ENCODE results near the gene MRM2. TPM values are rescaled to one million over a fixed set of nuclear protein-coding genes. Genes with fewer than 3 reads are reported as not detected.

Gene MRM2
- total and polyA plus RNA-seq, 10 of the 15 experiments (the other 5 are each of a cell fraction or from before 2014, with no cell fraction given): 43.2 to 128 (median 71.4) TPM

DNA sequence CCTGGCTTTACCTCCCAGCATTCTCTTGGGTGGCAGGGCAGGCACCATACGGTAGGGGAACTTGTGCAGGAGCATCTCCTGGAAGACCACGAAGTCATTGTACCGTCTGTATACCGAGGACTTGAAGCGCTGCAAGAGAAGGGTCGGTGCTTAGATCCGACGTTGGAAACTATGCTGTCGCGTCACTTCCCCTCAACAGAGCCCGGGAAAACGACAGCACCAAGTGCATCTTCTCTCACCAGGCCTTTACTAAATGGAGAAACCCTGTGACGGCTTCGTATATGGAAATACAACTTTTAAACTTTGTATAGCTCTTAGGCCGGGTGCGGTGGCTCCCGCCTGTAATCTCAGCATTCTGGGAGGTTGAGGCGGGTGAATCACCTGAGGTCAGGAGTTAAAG, 33.1 kb upstream of the MRM2 start (continued):
- TF ChIP-seq, protein P1, sequence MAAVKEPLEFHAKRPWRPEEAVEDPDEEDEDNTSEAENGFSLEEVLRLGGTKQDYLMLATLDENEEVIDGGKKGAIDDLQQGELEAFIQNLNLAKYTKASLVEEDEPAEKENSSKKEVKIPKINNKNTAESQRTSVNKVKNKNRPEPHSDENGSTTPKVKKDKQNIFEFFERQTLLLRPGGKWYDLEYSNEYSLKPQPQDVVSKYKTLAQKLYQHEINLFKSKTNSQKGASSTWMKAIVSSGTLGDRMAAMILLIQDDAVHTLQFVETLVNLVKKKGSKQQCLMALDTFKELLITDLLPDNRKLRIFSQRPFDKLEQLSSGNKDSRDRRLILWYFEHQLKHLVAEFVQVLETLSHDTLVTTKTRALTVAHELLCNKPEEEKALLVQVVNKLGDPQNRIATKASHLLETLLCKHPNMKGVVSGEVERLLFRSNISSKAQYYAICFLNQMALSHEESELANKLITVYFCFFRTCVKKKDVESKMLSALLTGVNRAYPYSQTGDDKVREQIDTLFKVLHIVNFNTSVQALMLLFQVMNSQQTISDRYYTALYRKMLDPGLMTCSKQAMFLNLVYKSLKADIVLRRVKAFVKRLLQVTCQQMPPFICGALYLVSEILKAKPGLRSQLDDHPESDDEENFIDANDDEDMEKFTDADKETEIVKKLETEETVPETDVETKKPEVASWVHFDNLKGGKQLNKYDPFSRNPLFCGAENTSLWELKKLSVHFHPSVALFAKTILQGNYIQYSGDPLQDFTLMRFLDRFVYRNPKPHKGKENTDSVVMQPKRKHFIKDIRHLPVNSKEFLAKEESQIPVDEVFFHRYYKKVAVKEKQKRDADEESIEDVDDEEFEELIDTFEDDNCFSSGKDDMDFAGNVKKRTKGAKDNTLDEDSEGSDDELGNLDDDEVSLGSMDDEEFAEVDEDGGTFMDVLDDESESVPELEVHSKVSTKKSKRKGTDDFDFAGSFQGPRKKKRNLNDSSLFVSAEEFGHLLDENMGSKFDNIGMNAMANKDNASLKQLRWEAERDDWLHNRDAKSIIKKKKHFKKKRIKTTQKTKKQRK (IDR thresholded peaks at IDR 0.05; ENCODE audit: low read depth, low read length): no peak

DNA sequence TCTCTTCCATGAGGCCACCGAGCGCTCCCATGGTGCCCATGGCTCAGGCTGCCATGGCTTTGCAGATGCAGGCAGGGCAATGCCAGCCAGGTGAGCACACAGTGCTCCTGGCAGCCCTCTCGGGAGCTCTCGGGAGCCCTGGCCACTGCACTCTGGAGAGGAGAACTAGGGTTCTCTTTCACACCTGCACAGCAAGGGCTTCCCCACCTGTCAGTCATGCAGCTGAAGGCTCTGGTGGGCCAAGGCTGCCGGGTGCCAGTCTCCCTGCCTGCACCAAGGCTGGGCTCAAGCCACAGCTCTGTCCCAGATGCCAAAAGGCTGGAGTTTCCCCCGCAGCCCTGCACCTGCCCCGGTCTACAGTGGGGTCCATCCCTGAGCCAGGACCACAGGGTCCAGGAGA, 32.7 kb upstream of the MRM2 start:
- no peak overlapping the region for H3K9ac ChIP-seq (ENCODE audit: control insufficient read depth, insufficient read depth, low read length)

More for the DNA sequence above, 32.7 kb upstream of the MRM2 start:
- Histone ChIP-seq H4K20me1 (ENCODE audit: control insufficient read depth, insufficient read depth) (no peaks in the 10 kb centered on the region), H3K27ac (ENCODE audit: control insufficient read depth, insufficient read depth) (no peak overlapping the region), H2AFZ (ENCODE audit: control insufficient read depth, low read depth, low read length) (no peak overlapping the region), H3K4me2 (ENCODE audit: control insufficient read depth, insufficient read depth) (no peak overlapping the region), H3K9me3 (replicated peaks; ENCODE audit: control insufficient read depth, insufficient read depth, low read length) (no peaks in the 10 kb centered on the region), H3K4me3 (no peak overlapping the region), H3K79me2 (ENCODE audit: control insufficient read depth, insufficient read depth, low read length) (peaks cover 4% of the 10 kb centered on the region), H3K36me3 (ENCODE audit: control insufficient read depth in 2 of 2, insufficient read depth in 2 of 2, low read length in 1 of 2) (peaks cover 7 to 41% of the 10 kb centered on the region in 2 experiments; a peak in 3 of 4 replicates), H3K27me3 (replicated peaks in 1 of 2; ENCODE audit: control insufficient read depth in 2 of 2, insufficient read depth in 2 of 2, low read length in 1 of 2) (no peaks in the 10 kb centered on the region), H3K4me1 (ENCODE audit: control insufficient read depth, insufficient read depth, low read length) (no peaks in the 10 kb centered on the region)
- TF ChIP-seq SREBF1 (IDR thresholded peaks at IDR 0.05; ENCODE audit: low read length): no peak
- TF ChIP-seq, protein P2, sequence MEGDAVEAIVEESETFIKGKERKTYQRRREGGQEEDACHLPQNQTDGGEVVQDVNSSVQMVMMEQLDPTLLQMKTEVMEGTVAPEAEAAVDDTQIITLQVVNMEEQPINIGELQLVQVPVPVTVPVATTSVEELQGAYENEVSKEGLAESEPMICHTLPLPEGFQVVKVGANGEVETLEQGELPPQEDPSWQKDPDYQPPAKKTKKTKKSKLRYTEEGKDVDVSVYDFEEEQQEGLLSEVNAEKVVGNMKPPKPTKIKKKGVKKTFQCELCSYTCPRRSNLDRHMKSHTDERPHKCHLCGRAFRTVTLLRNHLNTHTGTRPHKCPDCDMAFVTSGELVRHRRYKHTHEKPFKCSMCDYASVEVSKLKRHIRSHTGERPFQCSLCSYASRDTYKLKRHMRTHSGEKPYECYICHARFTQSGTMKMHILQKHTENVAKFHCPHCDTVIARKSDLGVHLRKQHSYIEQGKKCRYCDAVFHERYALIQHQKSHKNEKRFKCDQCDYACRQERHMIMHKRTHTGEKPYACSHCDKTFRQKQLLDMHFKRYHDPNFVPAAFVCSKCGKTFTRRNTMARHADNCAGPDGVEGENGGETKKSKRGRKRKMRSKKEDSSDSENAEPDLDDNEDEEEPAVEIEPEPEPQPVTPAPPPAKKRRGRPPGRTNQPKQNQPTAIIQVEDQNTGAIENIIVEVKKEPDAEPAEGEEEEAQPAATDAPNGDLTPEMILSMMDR (IDR thresholded peaks at IDR 0.05 in 2 of 3, conservative IDR thresholded peaks at IDR 0.05 in 1 of 3; ENCODE audit: control insufficient read depth in 2 of 3, extremely low read depth in 1 of 3, insufficient read depth in 1 of 3, low read depth in 3 of 3, low read length in 3 of 3): no peak
- TF ChIP-seq, protein P3, sequence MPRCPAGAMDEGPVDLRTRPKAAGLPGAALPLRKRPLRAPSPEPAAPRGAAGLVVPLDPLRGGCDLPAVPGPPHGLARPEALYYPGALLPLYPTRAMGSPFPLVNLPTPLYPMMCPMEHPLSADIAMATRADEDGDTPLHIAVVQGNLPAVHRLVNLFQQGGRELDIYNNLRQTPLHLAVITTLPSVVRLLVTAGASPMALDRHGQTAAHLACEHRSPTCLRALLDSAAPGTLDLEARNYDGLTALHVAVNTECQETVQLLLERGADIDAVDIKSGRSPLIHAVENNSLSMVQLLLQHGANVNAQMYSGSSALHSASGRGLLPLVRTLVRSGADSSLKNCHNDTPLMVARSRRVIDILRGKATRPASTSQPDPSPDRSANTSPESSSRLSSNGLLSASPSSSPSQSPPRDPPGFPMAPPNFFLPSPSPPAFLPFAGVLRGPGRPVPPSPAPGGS (IDR thresholded peaks at IDR 0.05; ENCODE audit: borderline replicate concordance, insufficient read depth, low read depth, low read length, poor library complexity, severe bottlenecking): no peak
- TF ChIP-seq BRCA1 (IDR thresholded peaks at IDR 0.05; ENCODE audit: low read depth, low read length): no peak
- no peak for TF ChIP-seq LARP7 (IDR thresholded peaks at IDR 0.05)
- TF ChIP-seq EGR1 (IDR thresholded peaks at IDR 0.05; ENCODE audit: borderline replicate concordance in 1 of 2, low read depth in 2 of 2, low read length in 2 of 2): no peak
- TF ChIP-seq RCOR1 (conservative IDR thresholded peaks at IDR 0.05; ENCODE audit: low read depth, low read length): no peak
- no peak for TF ChIP-seq FOXM1 (IDR thresholded peaks at IDR 0.05; ENCODE audit: low read depth, low read length)
- TF ChIP-seq, protein P4, sequence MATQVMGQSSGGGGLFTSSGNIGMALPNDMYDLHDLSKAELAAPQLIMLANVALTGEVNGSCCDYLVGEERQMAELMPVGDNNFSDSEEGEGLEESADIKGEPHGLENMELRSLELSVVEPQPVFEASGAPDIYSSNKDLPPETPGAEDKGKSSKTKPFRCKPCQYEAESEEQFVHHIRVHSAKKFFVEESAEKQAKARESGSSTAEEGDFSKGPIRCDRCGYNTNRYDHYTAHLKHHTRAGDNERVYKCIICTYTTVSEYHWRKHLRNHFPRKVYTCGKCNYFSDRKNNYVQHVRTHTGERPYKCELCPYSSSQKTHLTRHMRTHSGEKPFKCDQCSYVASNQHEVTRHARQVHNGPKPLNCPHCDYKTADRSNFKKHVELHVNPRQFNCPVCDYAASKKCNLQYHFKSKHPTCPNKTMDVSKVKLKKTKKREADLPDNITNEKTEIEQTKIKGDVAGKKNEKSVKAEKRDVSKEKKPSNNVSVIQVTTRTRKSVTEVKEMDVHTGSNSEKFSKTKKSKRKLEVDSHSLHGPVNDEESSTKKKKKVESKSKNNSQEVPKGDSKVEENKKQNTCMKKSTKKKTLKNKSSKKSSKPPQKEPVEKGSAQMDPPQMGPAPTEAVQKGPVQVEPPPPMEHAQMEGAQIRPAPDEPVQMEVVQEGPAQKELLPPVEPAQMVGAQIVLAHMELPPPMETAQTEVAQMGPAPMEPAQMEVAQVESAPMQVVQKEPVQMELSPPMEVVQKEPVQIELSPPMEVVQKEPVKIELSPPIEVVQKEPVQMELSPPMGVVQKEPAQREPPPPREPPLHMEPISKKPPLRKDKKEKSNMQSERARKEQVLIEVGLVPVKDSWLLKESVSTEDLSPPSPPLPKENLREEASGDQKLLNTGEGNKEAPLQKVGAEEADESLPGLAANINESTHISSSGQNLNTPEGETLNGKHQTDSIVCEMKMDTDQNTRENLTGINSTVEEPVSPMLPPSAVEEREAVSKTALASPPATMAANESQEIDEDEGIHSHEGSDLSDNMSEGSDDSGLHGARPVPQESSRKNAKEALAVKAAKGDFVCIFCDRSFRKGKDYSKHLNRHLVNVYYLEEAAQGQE (IDR thresholded peaks at IDR 0.05; ENCODE audit: low read depth, low read length): no peak
- no peak for TF ChIP-seq SIX5 (IDR thresholded peaks at IDR 0.05; ENCODE audit: low read depth, low read length, severe bottlenecking)
- in situ Hi-C loops (cut with MboI): no loop called here
- 99% methylated on average over 7 of the region's 7 CpGs for WGBS (ENCODE audit: insufficient coverage, insufficient replicate concordance, low lambda C conversion rate, missing lambda C conversion rate)
- SMC1A ChIA-PET (ENCODE audit: uncharacterized antibody, unreplicated experiment): interaction anchor here (0.5 kb wide), 1 partner anchor 243 kb away, joined by 3 read pairs; no protein-coding TSS in a partner anchor
- BruUV-seq (replicated peaks): no TSS peak
- RAD21 ChIA-PET (ENCODE audit: unreplicated experiment): no interaction called here
- CTCF ChIA-PET: no interaction called here
- POLR2A ChIA-PET: interaction anchor here (0.5 kb wide), 1 partner anchor 32 kb away, joined by 7 read pairs; no protein-coding TSS in a partner anchor
- FAIRE-seq (no peak), DNase-seq (ENCODE audit: low read depth, low spot score) (no peak), ATAC-seq (no peak)
- intact Hi-C loops (cut with micrococcal nuclease; ENCODE audit: unreplicated experiment): no loop called here
